ENCODE data around the gene GGACT.

GRCh38 chr13:100526318-100527000 lies 62.1 kb downstream of the GGACT start:
- no peak for TF ChIP-seq CTCF (IDR thresholded peaks at IDR 0.05)
- no peak for TF ChIP-seq POLR2A (IDR thresholded peaks at IDR 0.05)

Data from thyroid gland (tissue), 4 donors.